ENCODE measurements around the gene FBXO10. TPM values are rescaled to one million over a fixed set of nuclear protein-coding genes. Genes with fewer than 3 reads are reported as not detected.

The FBXO10 gene
- total RNA-seq, 4 donors from 2014 or later: 7.3 to 16.2 (median 9.2) TPM

DNA sequence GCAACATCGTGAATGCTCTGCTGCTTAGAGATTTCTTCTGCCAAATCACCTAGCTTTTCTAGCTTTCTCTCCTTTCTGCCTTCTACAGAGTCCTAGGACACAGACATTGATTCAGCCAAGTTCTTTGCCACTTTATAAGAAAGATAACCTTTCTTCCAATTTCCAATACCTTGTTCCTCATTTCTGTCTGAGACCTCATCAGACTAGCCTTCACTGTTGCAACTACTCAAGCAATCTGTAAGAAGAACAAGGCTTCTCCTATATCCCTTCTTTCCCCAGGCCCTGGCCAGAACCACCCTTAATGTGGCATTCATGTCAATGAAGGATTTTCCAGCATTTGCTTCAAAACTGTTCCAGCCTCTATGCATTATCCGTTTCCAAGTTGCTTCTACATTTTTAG lies 24.3 kb downstream of the FBXO10 start:
- no peak for ATAC-seq (ENCODE audit: low FRiP score)

DNA sequence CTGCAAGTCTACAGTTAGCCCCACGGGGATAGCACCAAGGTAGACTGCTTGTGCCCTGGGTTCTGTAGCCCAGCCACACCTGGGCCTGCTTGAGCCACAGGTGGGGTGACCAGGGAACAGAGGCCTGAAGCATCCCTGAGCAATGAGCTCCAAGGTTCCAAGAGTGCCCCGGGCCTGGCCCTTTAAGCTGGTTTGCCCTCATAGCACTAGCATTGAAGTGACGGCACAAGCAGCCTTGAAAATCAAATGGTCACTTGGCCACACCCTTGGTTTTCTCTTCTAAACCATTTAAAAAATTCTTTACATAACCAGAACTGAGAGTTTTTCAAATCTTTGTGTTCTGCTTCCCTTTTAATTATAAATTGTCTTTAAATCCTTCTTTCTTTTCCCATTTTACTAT lies 24.7 kb downstream of the FBXO10 start:
- DNase-seq (ENCODE audit: low spot score) (no peak), ATAC-seq (ENCODE audit: low FRiP score) (no peak)
- TF ChIP-seq, protein P1, sequence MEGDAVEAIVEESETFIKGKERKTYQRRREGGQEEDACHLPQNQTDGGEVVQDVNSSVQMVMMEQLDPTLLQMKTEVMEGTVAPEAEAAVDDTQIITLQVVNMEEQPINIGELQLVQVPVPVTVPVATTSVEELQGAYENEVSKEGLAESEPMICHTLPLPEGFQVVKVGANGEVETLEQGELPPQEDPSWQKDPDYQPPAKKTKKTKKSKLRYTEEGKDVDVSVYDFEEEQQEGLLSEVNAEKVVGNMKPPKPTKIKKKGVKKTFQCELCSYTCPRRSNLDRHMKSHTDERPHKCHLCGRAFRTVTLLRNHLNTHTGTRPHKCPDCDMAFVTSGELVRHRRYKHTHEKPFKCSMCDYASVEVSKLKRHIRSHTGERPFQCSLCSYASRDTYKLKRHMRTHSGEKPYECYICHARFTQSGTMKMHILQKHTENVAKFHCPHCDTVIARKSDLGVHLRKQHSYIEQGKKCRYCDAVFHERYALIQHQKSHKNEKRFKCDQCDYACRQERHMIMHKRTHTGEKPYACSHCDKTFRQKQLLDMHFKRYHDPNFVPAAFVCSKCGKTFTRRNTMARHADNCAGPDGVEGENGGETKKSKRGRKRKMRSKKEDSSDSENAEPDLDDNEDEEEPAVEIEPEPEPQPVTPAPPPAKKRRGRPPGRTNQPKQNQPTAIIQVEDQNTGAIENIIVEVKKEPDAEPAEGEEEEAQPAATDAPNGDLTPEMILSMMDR (IDR thresholded peaks at IDR 0.05): no peak

More for the DNA sequence above, 24.3 kb downstream of the FBXO10 start:
- DNase-seq (ENCODE audit: low spot score): no peak
- TF ChIP-seq, protein P1 (IDR thresholded peaks at IDR 0.05): no peak

DNA sequence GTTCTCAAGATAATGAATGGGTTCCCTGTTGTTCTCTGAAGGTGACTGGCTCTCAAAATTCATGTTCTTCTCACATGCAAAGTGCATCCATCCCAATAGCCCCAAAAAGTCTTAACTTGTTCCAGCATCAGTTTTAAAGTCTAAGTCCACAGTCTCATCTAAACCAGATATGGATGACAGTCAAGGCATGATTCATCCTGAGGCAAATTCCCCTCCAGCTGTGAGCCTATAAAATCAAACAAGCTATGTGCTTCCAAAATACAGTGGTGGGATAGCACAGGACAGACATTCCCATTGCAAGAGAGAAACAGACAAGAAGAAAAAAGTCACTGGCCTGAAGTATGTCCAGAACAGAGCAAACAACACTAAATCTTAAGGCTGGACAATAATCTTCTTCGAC lies 25.4 kb downstream of the FBXO10 start:
- ATAC-seq (ENCODE audit: low FRiP score) (no peak), DNase-seq (ENCODE audit: low spot score) (no peak)
- TF ChIP-seq, protein P1 (IDR thresholded peaks at IDR 0.05): no peak

DNA sequence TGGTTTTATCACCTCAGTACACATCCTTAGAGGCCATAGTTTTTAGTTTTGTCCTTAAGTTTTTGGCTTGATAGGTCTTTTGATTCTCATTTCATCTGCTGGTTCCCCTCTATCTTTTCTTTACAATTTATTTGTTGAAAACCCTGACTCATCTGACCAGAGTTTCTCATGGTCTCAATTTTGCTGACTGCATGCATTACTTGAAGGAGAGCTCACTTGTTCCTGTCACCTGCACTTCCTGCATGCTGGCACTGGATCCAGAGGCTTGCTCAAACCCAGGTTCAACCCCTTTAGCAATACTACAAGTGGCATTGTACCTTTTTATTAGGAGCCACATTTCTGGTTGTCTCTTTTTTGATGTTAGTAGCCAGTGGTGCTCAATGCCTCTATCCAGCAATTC lies 26.7 kb downstream of the FBXO10 start:
- ATAC-seq (ENCODE audit: low FRiP score): no peak
- TF ChIP-seq, protein P1 (IDR thresholded peaks at IDR 0.05): no peak
- DNase-seq (ENCODE audit: low spot score): no peak

DNA sequence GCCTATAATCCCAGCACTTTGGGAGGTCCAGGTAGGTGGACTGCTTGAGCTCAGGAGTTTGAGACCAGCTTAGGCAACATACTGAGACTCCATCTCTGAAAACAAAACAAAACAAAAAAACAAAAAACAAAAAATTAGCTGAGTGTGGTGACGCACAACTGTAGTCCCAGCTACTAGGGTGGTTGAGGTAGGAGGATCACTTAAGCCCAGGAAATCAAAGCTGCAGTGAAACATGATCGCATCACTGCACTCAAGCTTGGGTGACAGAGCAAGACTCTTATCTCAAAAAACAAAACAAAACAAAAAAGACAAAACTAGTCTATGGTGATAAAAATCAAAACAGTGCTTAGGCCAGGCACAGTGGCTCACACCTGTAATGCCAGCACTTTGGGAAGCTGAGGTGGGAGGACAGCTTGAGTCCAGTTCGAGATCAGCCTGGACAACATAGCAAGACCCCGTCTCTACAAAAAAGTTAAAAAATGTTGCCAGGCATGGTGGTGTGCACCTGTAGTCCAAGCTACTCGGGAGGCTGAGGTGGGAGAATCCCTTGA lies 28.8 kb downstream of the FBXO10 start:
- DNase-seq (ENCODE audit: low spot score) (no peak), ATAC-seq (ENCODE audit: low FRiP score) (no peak)
- TF ChIP-seq, protein P1 (IDR thresholded peaks at IDR 0.05): no peak

DNA sequence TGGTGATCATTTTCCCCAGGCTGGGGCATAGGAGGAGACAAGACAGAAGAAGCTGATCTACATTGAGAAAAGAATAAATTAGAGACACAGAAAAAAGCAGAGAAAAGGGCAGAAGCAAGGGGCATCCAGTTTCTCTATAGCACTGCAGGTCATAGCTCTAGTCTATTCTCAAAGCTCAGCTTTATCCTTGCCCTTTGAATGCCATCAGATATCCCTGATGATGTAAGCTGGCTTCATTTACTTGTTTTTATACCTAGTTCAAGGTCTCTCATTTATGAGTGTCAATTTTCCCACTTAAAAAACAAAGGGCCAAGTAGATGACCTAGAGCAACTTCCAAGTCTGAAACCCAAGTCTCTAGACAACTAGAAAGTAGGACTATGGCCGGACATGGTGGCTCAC lies 32.7 kb downstream of the FBXO10 start:
- no peak for ATAC-seq (ENCODE audit: low FRiP score)
- TF ChIP-seq, protein P1 (IDR thresholded peaks at IDR 0.05): no peak
- no peak for DNase-seq (ENCODE audit: low spot score)

DNA sequence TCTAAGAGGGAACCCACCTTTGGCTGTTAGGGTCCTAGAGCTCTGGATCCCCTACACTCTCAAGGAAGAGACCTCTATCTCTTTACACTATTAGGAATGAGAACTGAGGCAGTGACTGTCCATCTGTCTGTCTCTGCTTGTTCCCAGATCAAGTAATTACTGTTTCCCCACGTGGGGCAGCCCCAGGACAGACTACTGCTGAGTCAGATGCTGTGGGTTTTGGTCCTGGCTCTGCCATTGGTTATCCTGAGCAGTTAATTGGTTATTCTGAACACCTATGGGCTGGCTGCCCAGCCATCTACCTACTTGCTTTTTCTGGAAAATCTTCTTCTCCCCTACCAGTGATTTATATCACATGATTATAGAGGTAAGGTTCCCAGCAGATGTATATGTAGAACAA lies 33.3 kb downstream of the FBXO10 start:
- DNase-seq (ENCODE audit: low spot score): no peak
- TF ChIP-seq, protein P1 (IDR thresholded peaks at IDR 0.05): no peak
- ATAC-seq (ENCODE audit: low FRiP score): no peak
